SK-N-SH (cell line): ENCODE data around the gene CENPX.

Source experiments
- GABPA ChIP-seq: IDR thresholded peaks from 2 replicates; pipeline ENCODE4 v1.4.0; 2012; ENCODE audit warnings: low read depth, mild to moderate bottlenecking
- RCOR1 ChIP-seq: fragments of 150-350 bp; IDR thresholded peaks from 2 replicates; pipeline ENCODE4 v1.6.1; 2017; ENCODE audit warnings: antibody characterized with exemption, low read length
- SMC3 ChIP-seq: IDR thresholded peaks from 2 replicates; pipeline ENCODE4 v1.6.1; 2012; ENCODE audit warnings: low read depth, low read length, improper control_type of control experiment
- TF ChIP-seq, protein P1 (sequence below): IDR thresholded peaks from 2 replicates; pipeline ENCODE4 v1.4.0; 2012; ENCODE audit warnings: low read depth, borderline replicate concordance
- TF ChIP-seq, protein P2 (sequence below): IDR thresholded peaks from 2 replicates; pipeline ENCODE4 v1.4.0; 2012; ENCODE audit warnings: low read depth

- TF ChIP-seq SMC3, result no peak
- no peak for TF ChIP-seq GABPA
- TF ChIP-seq, protein P1, sequence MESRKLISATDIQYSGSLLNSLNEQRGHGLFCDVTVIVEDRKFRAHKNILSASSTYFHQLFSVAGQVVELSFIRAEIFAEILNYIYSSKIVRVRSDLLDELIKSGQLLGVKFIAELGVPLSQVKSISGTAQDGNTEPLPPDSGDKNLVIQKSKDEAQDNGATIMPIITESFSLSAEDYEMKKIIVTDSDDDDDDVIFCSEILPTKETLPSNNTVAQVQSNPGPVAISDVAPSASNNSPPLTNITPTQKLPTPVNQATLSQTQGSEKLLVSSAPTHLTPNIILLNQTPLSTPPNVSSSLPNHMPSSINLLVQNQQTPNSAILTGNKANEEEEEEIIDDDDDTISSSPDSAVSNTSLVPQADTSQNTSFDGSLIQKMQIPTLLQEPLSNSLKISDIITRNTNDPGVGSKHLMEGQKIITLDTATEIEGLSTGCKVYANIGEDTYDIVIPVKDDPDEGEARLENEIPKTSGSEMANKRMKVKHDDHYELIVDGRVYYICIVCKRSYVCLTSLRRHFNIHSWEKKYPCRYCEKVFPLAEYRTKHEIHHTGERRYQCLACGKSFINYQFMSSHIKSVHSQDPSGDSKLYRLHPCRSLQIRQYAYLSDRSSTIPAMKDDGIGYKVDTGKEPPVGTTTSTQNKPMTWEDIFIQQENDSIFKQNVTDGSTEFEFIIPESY, result no peak
- TF ChIP-seq, protein P2, sequence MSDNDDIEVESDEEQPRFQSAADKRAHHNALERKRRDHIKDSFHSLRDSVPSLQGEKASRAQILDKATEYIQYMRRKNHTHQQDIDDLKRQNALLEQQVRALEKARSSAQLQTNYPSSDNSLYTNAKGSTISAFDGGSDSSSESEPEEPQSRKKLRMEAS, result no peak
- no peak for TF ChIP-seq RCOR1
Measured at GRCh38 chr17:82061047-82061925, 38.6 kb upstream of the CENPX start.
